IgD-negative memory B cell (primary cell): ENCODE data around the gene TMPRSS3. TPM values are rescaled to one million over a fixed set of nuclear protein-coding genes. Genes with fewer than 3 reads are reported as not detected.

Source experiments
- H3K27ac Mint-ChIP-seq, 3 donors: one replicate each; pipeline ENCODE4 v1.8.0; 2020 to 2022; ENCODE audit warnings: mild to moderate bottlenecking in 3 of 3, mixed read lengths in 3 of 3, moderate library complexity in 1 of 3
- H3K27me3 Mint-ChIP-seq: one replicate; pipeline ENCODE4 v1.8.0; 2021; ENCODE audit warnings: mixed read lengths
- H3K36me3 Mint-ChIP-seq: one replicate; pipeline ENCODE4 v1.8.0; 2020; ENCODE audit warnings: mild to moderate bottlenecking, mixed read lengths
- H3K4me1 Mint-ChIP-seq, 3 donors: one replicate each; pipeline ENCODE4 v1.8.0; 2020 to 2022; ENCODE audit warnings: mixed read lengths in 3 of 3, mild to moderate bottlenecking in 1 of 3
- H3K4me3 Mint-ChIP-seq, 4 donors: one replicate each; pipeline ENCODE4 v1.8.0; 2020 to 2022; ENCODE audit warnings: mild to moderate bottlenecking in 4 of 4, mixed read lengths in 4 of 4, moderate library complexity in 3 of 4
- H3K9me3 Mint-ChIP-seq, 3 donors: one replicate each; pipeline ENCODE4 v1.8.0; 2020 to 2021; ENCODE audit warnings: mixed read lengths in 3 of 3, mild to moderate bottlenecking in 1 of 3
- polyA plus RNA-seq: library from polyadenylated mRNA; unstranded; fragments of 300-500 nt; fragmentation: Illumina TruSeq; gene quantifications from one replicate; pipeline ENCODE4 v1.2.3, GENCODE V29; 2021

TMPRSS3 gene
- polyA plus RNA-seq, 1 donor from 2014 or later: not detected

DNA sequence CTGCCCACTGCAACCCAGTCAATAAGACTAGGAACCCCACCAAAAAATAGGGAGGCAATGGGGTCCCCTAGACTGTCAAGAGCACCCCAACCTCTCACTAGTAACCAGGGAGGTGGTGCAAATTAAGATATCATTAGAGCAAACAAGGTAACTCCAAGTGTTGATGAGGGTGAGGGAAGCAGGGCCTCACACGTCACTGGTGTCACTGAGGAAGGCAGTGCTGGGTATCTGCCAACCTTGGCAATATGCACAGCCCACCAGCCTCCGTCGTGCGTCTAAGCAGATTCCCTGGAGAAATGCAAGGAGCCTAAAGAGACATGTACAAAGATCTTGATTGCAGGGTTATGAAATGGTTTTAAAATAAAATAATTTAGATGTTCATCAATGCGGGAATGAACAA is 11.6 kb upstream of the TMPRSS3 start:
- H3K36me3 Mint-ChIP-seq: no peaks in the 10 kb centered on the region
- no peak overlapping the region for H3K4me3 Mint-ChIP-seq
- no peaks in the 10 kb centered on the region for H3K9me3 Mint-ChIP-seq
- H3K27ac Mint-ChIP-seq: no peak overlapping the region
- H3K27me3 Mint-ChIP-seq: peaks cover 5% of the 10 kb centered on the region
- H3K4me1 Mint-ChIP-seq: peaks cover 0 to 3% (median 0%) of the 10 kb centered on the region in 3 donors

- peaks cover 0 to 5% (median 2%) of the 10 kb centered on the region in 3 donors for H3K9me3 Mint-ChIP-seq
- no peaks in the 10 kb centered on the region for H3K36me3 Mint-ChIP-seq
- H3K4me3 Mint-ChIP-seq: no peak overlapping the region
These were observed 11.0 kb upstream of the TMPRSS3 start for GRCh38 chr21:42406866-42407265.

DNA sequence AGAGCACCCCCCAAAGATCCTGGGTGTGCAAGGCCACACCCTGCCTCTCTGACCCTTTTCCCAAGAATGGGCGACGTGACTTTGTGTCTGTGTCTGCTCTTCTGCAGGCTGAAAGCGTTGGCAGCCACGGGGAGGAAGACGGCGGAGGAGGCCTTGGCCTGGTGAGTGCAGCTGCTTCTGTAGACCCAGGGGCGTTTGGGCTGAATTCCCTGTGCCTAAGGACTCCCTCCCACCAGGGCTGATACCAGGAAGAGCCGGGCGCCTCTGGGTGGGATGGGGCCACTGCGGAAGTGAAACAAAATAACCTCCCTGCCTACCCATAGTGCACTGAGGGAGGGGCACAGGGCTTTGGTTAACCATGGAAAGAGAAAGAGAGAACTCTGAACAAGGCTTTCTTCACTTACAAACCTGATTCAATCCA is 10.4 kb upstream of the TMPRSS3 start:
- Mint-ChIP-seq H3K4me1 (peaks cover 0 to 3% (median 0%) of the 10 kb centered on the region in 3 donors), H3K27ac (peak overlapping the region in 1 of 3 donors; percentile 36), H3K36me3 (no peaks in the 10 kb centered on the region), H3K9me3 (peaks cover 0 to 10% (median 2%) of the 10 kb centered on the region in 3 donors), H3K4me3 (peak overlapping the region in 1 of 4 donors; percentile 61), H3K27me3 (peaks cover 5% of the 10 kb centered on the region)

More at GRCh38 chr21:42406866-42407265, 11.0 kb upstream of the TMPRSS3 start:
- Mint-ChIP-seq H3K4me1 (peaks cover 0 to 3% (median 0%) of the 10 kb centered on the region in 3 donors), H3K27ac (peak overlapping the region in 1 of 3 donors; percentile 36), H3K27me3 (peaks cover 5% of the 10 kb centered on the region)

- peak overlapping the region in 1 of 3 donors; percentile 91 for H3K27ac Mint-ChIP-seq
- peaks cover 0 to 6% (median 2%) of the 10 kb centered on the region in 3 donors for H3K4me1 Mint-ChIP-seq
- no peaks in the 10 kb centered on the region for H3K36me3 Mint-ChIP-seq
- H3K4me3 Mint-ChIP-seq: peak overlapping the region in 2 of 4 donors; percentile 54 to 73
- peaks cover 0 to 10% (median 2%) of the 10 kb centered on the region in 3 donors for H3K9me3 Mint-ChIP-seq
- peaks cover 5% of the 10 kb centered on the region for H3K27me3 Mint-ChIP-seq
These were observed 9.5 kb upstream of the TMPRSS3 start for GRCh38 chr21:42405064-42406013.

DNA sequence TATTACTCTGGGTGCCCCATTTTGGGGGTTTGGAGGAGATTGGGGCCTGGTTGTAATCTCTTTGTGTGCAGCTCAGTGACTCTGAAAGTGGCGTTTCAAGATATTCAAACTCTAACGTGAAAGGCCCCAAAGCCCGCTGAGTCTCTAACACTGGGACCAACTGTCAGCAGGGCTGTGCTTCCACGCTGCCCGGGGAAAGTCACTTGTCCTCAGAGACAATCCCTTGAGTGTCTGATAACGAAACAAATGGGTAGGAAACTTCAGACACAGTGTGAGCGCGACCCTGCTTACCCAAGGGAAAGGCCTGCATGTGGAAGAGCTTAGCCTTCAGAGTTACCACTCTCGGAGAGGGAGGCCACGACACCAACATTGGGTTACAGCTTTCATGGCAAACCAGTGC is 8.7 kb upstream of the TMPRSS3 start:
- H3K27ac Mint-ChIP-seq: no peak overlapping the region
- H3K27me3 Mint-ChIP-seq: peaks cover 3% of the 10 kb centered on the region
- peaks cover 0 to 10% (median 2%) of the 10 kb centered on the region in 3 donors for H3K9me3 Mint-ChIP-seq
- H3K4me3 Mint-ChIP-seq: peak overlapping the region in 1 of 4 donors; percentile 48
- H3K4me1 Mint-ChIP-seq: peaks cover 0 to 7% (median 2%) of the 10 kb centered on the region in 3 donors
- H3K36me3 Mint-ChIP-seq: no peaks in the 10 kb centered on the region

DNA sequence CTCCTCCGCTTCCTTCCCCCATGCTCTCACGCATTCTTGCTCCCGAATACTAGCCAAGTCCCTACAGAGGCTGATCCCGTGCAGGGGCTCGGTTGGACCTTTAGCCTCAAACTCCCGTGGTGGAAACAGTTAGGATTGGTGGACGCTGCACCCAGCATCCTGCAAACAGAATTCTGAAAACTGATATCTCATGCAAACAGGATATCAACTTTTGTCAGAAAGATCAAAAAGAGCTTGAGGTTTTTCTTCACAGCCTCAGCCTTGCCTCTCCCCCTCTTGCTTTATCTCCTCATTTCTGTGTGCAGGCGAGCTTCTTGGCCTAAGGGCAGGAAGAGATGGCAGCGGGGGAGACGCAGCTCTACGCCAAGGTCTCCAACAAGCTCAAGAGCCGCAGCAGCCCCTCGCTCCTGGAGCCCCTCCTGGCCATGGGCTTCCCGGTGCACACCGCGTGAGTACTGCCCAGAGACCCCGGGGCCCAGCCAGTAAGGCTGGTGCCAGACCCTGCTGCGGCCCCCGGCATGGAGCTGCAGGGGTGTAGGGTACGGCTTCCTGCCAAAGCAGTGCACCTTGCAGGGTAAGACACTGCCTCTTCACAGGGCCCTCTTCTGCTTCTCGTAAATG is 7.9 kb upstream of the TMPRSS3 start, which contains the start of gene UBASH3A:
UBASH3A (plus strand) TSS at position 292 of the 621 bp plus-strand sequence; CDS start at position 336, 44 bp downstream.
- peak within 1 kb of the TSS in 3 of 4 donors; percentile 63 to 66 (median 65) for H3K4me3 Mint-ChIP-seq
- H3K27me3 Mint-ChIP-seq: peaks cover 3% of the 10 kb centered on the region
- peaks cover 0 to 10% (median 2%) of the 10 kb centered on the region in 3 donors for H3K9me3 Mint-ChIP-seq
- no peaks in the 10 kb centered on the region for H3K36me3 Mint-ChIP-seq
- H3K27ac Mint-ChIP-seq: no peak within 1 kb of the TSS
- peaks cover 0 to 7% (median 2%) of the 10 kb centered on the region in 3 donors for H3K4me1 Mint-ChIP-seq

DNA sequence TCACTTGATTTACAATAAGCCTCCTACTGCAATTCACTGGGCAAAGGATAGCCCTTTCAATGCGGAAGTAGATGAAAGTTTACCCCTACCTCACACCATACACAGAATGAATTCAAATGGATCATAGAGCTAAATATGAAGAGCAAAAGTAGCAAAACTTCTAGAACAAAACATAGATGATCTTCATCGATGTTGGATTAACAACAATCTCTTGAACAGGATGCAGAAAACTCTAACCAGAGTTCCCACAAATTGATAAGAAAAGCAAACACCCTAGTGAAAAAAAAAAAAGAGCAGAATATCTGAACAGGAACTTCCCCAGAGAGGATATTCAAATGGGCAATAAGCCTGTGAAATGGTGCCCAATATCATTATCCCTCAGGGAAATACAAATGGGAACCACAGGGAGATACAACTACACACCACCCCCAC is 6.0 kb upstream of the TMPRSS3 start:
- H3K36me3 Mint-ChIP-seq: no peaks in the 10 kb centered on the region
- peaks cover 0 to 11% (median 10%) of the 10 kb centered on the region in 3 donors for H3K4me1 Mint-ChIP-seq
- H3K9me3 Mint-ChIP-seq: peaks cover 0 to 10% (median 2%) of the 10 kb centered on the region in 3 donors
- peak overlapping the region in 1 of 4 donors; percentile 33 for H3K4me3 Mint-ChIP-seq
- peaks cover 3% of the 10 kb centered on the region for H3K27me3 Mint-ChIP-seq
- peak overlapping the region in 1 of 3 donors; percentile 21 for H3K27ac Mint-ChIP-seq

GRCh38 chr21:42401154-42401553 is 5.3 kb upstream of the TMPRSS3 start:
- Mint-ChIP-seq H3K4me1 (peaks cover 0 to 11% (median 8%) of the 10 kb centered on the region in 3 donors), H3K36me3 (peaks cover 1% of the 10 kb centered on the region), H3K9me3 (peaks cover 0 to 10% (median 2%) of the 10 kb centered on the region in 3 donors), H3K27ac (no peak overlapping the region), H3K27me3 (peaks cover 3% of the 10 kb centered on the region), H3K4me3 (no peak overlapping the region)

DNA sequence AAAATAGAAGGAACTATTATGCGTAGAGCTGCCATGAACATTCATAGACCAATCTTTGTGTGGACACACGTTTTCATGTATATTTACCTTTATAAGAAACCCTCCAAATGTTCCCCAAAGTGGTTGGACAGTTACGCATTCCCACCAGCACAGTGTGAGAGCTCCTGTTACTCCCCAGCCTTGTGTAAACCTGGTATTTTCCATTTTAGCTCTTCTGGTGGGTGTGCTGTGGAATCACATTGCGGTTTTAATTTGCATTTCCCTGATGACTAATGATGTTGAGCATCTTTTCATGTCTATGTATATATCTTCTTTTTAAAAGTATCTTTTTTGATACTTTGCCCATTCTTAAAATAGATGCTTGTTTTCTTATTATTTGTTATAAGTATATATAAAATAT is 4.7 kb upstream of the TMPRSS3 start:
- peaks cover 0 to 11% (median 8%) of the 10 kb centered on the region in 3 donors for H3K4me1 Mint-ChIP-seq

DNA sequence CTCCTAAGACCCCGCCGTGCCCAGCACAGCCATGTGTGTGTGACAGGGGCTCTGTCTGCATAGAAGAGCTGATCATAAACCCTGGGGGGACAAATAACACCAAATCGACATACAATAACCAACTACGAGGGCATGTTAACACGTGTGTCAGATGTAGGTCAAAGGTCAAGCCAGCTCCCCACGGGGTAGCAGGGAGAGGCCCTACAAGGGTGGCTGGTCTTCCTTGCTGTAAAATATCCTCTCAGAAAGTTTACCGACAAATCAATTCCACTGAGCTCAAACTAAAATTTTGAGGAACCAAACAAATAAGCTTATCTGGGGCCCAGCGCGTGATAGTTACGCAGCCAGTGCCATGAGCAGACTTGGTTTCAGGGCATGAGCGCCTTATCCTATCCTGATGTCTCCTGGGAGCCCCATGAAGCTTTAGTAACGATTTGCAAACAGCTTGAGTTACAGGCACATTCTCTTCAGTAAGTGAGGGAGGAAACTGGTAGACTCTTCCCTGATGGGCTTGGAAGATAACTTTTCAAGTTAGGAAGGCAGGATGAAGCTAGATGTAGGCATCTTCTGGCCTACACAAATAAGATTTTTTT is 2.7 kb upstream of the TMPRSS3 start:
- Mint-ChIP-seq H3K27ac (no peak overlapping the region), H3K9me3 (peaks cover 0 to 10% (median 2%) of the 10 kb centered on the region in 3 donors), H3K36me3 (peaks cover 1% of the 10 kb centered on the region), H3K27me3 (peaks cover 3% of the 10 kb centered on the region), H3K4me1 (peaks cover under 1 to 12% (median 8%) of the 10 kb centered on the region in 3 donors), H3K4me3 (no peak overlapping the region)

More for the DNA sequence above, 4.7 kb upstream of the TMPRSS3 start:
- peaks cover 1% of the 10 kb centered on the region for H3K36me3 Mint-ChIP-seq
- peaks cover 3% of the 10 kb centered on the region for H3K27me3 Mint-ChIP-seq
- H3K9me3 Mint-ChIP-seq: peaks cover 0 to 10% (median 2%) of the 10 kb centered on the region in 3 donors
- H3K27ac Mint-ChIP-seq: no peak overlapping the region
- H3K4me3 Mint-ChIP-seq: no peak overlapping the region

GRCh38 chr21:42397746-42398394 is 2.0 kb upstream of the TMPRSS3 start:
- H3K36me3 Mint-ChIP-seq: peaks cover 1% of the 10 kb centered on the region
- no peak overlapping the region for H3K4me3 Mint-ChIP-seq
- H3K27ac Mint-ChIP-seq: no peak overlapping the region
- H3K27me3 Mint-ChIP-seq: peaks cover 5% of the 10 kb centered on the region
- H3K9me3 Mint-ChIP-seq: peaks cover 0 to 10% (median 2%) of the 10 kb centered on the region in 3 donors
- peaks cover 5 to 18% (median 12%) of the 10 kb centered on the region in 3 donors for H3K4me1 Mint-ChIP-seq

- Mint-ChIP-seq H3K27me3 (peaks cover 6% of the 10 kb centered on the region), H3K36me3 (peaks cover 1% of the 10 kb centered on the region), H3K9me3 (peaks cover 0 to 8% (median 0%) of the 10 kb centered on the region in 3 donors), H3K4me3 (peak overlapping the region in 1 of 4 donors; percentile 36), H3K27ac (no peak overlapping the region), H3K4me1 (peaks cover 5 to 22% (median 18%) of the 10 kb centered on the region in 3 donors)
These were observed 1.2 kb upstream of the TMPRSS3 start for GRCh38 chr21:42396799-42397745.

DNA sequence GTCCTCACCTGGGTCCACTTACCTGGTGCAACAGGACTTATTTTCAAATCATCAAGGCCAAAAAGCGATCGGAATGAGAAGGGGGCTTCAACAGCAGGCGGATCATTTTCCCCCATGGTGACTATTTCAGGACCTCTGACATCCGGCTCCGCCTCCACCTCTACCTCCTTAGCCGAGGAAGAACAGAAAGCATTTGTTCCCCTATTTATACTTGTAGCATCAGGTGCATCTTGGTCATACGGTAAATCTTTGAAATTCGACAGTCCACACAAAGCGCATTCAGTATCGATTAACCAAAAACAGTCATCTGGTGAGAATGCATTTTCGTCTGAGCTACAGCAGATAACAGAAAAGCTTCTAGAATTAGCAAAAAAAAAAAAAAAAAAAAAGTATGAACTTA is 550 bp downstream of the TMPRSS3 start:
- H3K27me3 Mint-ChIP-seq: peaks cover 12% of the 10 kb centered on the region
- H3K27ac Mint-ChIP-seq: no peak overlapping the region
- peaks cover 5 to 24% (median 16%) of the 10 kb centered on the region in 3 donors for H3K4me1 Mint-ChIP-seq
- H3K36me3 Mint-ChIP-seq: peaks cover 1% of the 10 kb centered on the region
- H3K9me3 Mint-ChIP-seq: no peaks in the 10 kb centered on the region
- no peak overlapping the region for H3K4me3 Mint-ChIP-seq
